ENCODE data around the gene HOXA13.

Gene HOXA13

DNA sequence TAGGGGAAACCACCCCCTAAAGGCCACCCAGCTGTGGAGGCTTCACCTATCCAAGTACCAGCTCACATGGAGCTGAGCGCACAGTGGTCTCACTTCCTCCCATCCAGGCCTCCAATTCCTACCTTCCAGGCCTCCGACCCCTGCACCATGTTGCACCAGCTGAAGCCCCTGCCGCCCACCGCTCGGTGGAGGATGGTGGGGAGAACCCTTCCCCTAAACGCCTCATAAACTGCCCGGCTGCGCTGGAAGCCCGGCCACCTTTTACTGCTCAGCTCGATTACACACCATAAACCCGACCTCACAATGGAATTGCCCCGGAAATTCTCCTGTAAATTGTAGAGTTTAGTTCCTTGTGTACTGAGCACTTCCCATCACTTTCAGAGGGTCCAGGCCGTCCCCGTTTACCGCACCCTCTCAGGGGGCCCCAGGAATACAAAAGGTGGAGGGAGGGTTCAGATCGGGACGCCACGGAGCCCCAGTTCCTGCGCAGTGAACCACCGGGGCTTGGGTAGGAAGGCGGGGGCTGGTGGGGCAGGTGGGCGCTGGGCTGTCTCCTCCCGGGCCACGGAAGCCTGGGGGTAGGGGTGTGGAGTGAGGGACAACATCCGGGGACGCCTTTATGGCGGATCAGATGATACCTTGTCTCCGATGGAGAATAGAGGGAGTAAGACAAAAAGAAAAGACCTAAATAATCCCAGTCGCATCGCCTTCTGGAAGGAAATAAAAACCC, 42.0 kb downstream of the HOXA13 start:
- no peak for DNase-seq

- DNase-seq: no peak
Observed at GRCh38 chr7:27156916-27157701, 42.8 kb downstream of the HOXA13 start.

- no peak for DNase-seq
Observed at GRCh38 chr7:27156508-27156898, 43.4 kb downstream of the HOXA13 start, which contains the start of gene HOXA7. Gene HOXA7 (minus strand): TSS chr7:27156675. CDS start chr7:27156545, 130 bp downstream.

DNA sequence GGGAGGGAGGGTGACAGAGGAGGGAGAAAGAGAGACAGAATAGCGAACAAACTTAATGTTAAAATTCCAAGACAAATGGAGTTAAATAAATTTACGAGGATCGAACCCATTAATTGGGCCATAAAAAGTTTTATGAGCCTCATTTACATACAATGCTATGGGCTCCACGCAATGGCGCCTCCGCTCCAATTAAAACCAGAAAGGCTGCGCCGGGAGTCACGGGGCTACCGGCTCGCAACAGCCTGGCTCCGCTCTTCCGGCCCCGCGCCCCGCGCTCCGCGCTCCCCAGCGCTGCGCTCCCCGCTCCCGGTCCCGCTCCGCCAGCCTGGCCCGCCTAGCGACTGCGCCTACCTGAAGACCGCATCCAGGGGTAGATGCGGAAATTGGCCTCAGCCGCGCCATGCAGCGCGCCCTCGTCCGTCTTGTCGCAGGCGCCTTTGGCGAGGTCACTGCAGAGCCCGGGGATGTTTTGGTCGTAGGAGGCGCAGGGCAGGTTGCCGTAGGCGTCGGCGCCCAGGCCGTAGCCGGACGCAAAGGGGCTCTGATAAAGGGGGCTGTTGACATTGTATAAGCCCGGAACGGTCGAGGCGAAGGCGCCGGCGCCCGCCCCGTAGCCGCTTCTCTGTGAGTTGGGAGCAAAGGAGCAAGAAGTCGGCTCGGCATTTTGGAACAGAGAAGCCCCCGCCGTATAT, 43.9 kb downstream of the HOXA13 start:
- DNase-seq: no peak

DNA sequence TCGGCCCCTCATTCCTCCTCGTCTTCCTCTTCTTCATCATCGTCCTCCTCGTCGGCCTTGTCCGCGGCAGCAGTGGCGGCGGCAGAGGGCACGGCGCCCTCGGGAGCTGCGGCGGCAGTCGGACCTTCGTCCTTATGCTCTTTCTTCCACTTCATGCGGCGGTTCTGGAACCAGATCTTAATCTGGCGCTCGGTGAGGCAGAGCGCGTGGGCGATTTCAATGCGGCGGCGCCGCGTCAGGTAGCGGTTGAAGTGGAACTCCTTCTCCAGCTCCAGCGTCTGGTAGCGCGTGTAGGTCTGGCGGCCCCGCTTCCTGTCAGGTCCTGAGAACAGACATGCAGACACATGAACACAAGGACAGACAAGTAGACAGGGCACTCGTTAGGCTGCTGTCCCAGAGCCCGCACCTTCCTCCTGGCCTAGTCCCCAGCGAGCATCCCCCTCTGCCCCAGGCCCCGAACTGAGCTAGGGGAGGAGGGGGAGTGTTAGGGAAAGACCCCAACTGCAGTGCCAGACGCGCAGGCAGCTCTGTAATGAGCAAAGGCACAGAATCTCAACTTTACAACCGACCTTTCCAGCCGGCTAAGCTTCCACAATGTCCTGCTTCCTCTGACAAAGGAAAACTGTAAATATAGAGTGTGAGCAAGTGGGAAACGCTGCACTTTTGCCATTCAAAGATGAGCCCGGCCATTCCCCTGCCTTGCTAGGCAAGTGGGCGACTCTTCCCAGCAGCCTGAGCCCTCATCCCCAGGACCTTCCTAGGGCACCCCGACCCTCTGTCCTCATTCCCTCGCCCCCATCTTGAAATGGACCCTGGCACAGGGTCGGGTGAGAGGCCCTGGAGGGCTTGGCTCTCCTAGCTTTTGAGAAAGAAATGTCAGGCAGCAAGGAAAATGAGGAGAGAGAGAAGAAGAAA, 44.7 kb downstream of the HOXA13 start:
- no peak for DNase-seq

- DNase-seq: no peak
Observed at GRCh38 chr7:27154369-27154768, 45.5 kb downstream of the HOXA13 start.

DNA sequence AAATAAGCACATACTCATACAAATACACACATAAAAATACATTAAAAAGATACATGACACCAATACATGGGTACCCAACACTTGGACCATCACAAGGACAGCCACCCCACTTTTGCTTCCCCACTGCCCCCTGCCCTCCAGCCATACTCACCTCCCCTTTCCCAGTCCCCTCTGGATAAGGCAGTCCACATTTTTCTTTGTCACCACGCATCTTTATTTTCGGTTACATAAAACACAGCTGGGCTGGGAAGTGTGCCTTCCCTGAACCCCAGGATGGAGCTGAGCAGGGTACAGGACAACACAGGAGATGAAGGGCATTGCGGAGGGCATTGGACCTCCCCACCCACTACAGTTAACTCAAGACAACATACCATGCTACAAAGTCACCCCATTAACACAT, 46.4 kb downstream of the HOXA13 start:
- no peak for DNase-seq

- DNase-seq: no peak
Observed at GRCh38 chr7:27152816-27153442, 47.0 kb downstream of the HOXA13 start.

DNA sequence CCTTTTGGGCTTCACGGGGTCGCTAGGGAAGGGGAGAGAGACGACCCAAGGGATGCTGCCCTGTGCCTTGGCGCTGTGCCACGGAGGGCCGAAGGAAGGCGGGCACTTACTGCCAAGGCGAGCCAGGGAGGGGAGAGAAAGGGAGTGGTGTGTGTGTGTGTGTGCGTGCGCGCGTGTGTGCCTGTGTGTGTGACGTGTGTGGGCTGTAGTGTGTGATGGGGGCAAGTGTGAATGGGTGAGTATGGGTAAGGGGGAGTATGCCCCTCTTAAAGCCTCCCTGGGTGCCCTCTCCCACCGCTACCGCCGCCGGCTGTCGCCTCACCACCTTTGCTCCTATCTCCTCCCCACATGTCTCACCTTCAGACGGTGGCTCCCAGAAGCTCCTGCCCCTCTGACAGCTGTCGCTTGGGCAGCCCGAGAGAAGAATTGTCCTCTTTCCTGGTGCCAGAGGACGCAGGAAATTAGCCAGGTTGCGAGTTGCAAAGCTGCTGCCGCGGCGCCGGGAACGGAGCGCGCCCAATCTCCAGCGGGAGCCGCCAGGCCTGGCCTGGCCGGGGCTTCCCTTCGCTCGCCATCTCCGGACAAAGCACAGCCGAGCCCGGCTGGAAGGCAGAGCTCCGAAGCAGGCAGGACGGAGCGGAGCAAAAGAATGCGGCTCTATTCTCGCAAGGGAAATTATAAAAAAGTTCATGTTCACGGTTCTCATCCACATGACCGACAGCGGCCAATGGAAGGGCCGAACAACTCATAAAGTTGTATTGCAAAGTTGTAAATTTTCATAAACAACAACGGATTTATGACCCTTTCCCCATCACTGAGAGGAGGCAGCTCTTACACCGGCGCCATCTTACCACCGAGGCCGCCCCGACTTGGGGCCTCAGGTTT, 47.7 kb downstream of the HOXA13 start, which contains the start of gene HOXA3:
HOXA3 (minus strand) TSS at position 653 of the 885 bp plus-strand sequence. CDS start 41,943 bp downstream, outside the sequence.
- DNase-seq: no peak

DNA sequence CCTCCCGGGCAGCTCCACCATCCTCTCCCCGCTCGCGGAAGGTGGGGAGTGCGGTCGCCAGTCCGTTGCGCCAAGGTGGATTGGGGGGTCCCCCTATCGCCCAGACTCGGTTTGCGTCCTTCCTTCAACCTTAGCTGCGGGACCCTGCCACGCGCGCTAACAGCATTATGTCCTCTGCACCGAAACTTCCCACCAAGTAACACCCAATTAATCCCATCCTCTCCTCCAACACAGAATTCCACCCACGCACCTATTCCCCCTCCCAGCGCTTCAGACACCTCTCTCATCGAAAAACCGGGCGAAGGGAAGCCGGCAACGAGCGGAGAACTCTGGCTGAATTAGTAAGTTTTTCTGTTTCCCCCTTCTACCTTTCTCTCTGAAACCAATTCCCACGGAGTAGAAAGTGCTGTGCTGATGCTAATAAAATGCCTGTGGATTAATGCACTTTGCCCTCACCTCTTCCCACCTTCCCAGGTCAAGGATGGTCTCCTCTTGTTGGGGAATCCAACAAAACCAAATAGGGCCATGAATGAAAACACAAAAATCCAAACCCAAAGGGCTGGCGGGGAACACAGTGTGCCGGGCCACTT, 48.5 kb downstream of the HOXA13 start:
- no peak for DNase-seq

DNA sequence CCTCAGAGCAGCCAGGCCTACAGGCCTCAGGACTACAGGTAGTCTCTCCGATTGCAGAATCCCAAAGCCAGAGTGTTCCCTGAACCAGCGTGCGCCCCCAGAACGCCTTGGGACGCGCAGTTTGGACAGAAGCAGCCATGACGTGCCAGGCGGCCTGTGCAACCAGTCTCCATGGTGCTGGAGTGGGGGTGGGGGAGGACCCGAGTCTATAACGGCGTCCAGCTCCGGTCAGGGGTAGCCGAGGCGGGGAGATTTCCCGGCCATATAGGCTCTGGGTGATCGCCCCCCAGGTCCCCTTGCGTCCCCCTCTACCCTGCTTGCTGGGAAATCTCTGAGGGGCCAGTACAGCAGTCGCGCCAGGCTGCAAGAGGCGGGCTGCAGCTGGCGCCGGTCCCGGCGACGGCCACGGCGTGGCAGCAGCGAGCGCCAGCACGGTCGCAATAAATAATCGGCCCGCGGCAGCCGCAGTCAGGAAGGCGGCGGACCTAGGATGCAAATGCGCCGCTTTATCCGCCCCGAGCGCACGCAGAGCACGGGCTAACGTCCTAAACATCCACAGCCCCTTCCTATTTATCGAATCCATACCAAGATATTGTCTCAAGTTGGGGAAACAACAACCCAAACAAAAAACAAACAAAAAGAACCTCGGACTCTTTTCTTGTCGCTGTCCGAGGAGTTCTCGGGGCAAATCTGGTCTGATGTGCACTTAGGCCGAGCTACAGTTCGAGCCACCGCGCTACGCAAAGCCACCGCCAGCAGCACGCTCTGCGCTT, 49.1 kb downstream of the HOXA13 start:
- no peak for DNase-seq

DNA sequence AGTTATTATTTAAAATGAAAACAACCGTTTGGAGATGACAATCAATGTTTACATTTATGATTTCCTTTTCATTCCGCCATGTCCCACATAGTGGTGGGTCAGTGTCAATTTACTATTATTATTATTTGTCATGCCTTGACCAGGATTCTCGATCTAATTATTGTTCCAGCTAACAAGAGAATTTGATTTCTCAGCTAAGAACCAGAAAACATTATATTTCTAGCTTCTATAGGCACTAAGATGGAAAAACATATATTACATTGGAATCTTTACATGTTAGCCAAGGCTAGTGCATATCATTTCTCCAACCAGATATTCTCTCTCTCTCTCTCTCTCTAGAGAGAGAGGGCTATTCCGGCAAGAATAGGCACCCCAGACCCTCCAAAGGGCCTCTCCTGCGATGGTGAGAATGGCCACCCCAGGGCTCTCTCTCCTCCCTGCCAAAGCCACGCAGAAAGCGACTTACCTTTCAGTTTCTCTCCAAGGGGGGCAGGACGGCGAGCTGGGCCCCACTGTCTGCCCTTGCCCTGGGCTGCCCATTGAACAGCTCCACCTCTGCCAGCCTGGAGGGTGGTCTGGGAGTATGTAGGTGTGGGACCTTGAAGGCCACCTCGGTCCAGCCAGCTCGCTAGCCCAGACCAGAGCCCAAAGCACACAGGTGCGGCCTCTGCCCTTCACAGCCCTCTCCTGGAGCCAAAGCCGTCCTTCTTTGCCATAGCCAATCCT, 49.9 kb downstream of the HOXA13 start:
- DNase-seq: no peak

DNA sequence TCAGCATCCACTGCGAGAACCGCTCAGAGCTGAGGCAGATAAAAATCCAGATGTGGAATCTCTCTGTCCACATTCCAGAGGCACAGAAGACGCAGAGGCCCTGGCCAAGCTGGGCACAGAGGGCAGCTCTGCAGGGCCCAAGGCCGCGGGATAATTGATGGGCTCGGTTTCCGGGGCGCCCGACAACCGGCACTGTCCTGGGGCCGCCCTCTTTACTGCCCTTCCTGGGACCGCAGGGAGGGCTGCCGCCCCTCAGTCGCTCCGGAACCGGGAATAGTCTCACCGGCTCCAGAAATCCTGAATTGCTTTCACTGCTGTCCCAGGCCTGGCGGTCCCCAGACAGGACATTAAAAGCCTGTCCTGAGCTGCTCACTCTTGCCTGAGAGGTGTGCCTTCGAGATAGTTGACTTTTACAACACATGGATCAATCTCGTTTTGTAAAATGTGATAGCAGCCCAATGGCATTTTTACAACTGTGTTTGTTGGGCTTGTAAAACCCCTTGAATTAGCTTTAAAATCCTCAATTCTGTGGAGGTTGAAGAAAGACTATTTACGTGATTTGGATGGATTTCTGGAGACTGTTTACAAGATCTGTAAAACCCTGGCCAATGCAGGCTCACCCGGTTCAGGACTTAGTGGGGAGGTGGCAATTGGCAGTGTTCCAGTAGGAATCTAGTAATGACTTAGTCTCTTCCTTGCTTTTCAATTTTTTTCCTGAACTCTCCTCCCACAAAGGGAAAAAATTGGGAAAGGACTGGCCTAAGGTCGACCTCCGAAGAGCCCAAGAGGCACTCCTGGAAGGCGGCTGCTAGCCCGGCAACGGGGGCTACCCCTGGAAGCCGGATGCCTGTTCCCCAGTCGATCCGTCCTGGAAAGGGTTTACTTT, 50.9 kb downstream of the HOXA13 start:
- no peak for DNase-seq

- no peak for DNase-seq
Observed at GRCh38 chr7:27148031-27148755, 51.7 kb downstream of the HOXA13 start.

GRCh38 chr7:27147199-27148030, 52.5 kb downstream of the HOXA13 start, which contains the start of gene HOXA6:
Gene HOXA6 (minus strand): TSS chr7:27147774. CDS start chr7:27147749, 25 bp downstream.
- DNase-seq: no peak

Measured in COR-L47 (cell line).